T-cell (primary cell): ENCODE results near the gene GNAI3. TPM values are rescaled to one million over a fixed set of nuclear protein-coding genes. Genes with fewer than 3 reads are reported as not detected.

Source experiments
- ATAC-seq, 4 experiments: fragments of 200-7000 bp in 3 of 4; fragments of 150-1000 bp in 1 of 4; cut with Tn5 transposase; replicated peaks in 1 of 4; 1 replicate in 3 of 4; 2 replicates in 1 of 4; pipeline ENCODE4 v1.10.0; 2021; ENCODE audit warnings: moderate library complexity in 3 of 4, mild to moderate bottlenecking in 2 of 4, moderate number of reproducible peaks in 1 of 4
- CTCF ChIA-PET, 2 donors: fragments of 300-600 bp; sonication (Branson Sonifier 250); formaldehyde crosslinking; loops; one replicate each; lab custom pipeline; 2022; ENCODE audit warnings: antibody characterized with exemption in 2 of 2; lab: Charles Lee
- POLR2A ChIA-PET, 2 donors: fragments of 300-600 bp; sonication (Branson Sonifier 250); formaldehyde crosslinking; loops; one replicate each; lab custom pipeline; 2022; ENCODE audit warnings: antibody characterized with exemption in 2 of 2; lab: Charles Lee
- DNase-seq, 35 experiments: peaks; one replicate each; pipeline versions ENCODE4 v3.0.0 to v3.0.0-alpha.2; 2013 to 2023
- H3K27ac ChIP-seq: one replicate; pipeline ENCODE4 v1.5.1; 2013; ENCODE audit warnings: low read length
- H3K27me3 ChIP-seq, 2 experiments: replicated peaks in 1 of 2; 1 replicate in 1 of 2; 2 replicates in 1 of 2; pipeline versions ENCODE4 v1.6.1 to v1.7.0; 2013; ENCODE audit warnings: low read length in 1 of 2, mixed read lengths in 1 of 2; ENCODE audit not compliant: control insufficient read depth in 2 of 2, insufficient read depth in 2 of 2; ENCODE audit errors: extremely low read depth in 1 of 2
- H3K36me3 ChIP-seq, 2 donors: 1 replicate in 1 of 2; 2 replicates in 1 of 2; pipeline versions ENCODE4 v1.6.1 to v1.7.0; 2013; ENCODE audit warnings: low read length in 1 of 2; ENCODE audit not compliant: control insufficient read depth in 2 of 2, insufficient read depth in 1 of 2; ENCODE audit errors: extremely low read depth in 1 of 2
- H3K4me1 ChIP-seq, 2 experiments: 1 replicate in 1 of 2; 2 replicates in 1 of 2; pipeline versions ENCODE4 v1.6.1 to v1.7.0; 2013; ENCODE audit warnings: low read length in 2 of 2, mixed read lengths in 1 of 2; ENCODE audit not compliant: insufficient read depth in 2 of 2, control insufficient read depth in 1 of 2; ENCODE audit errors: extremely low read depth in 1 of 2
- H3K4me3 ChIP-seq, 2 donors: 1 replicate in 1 of 2; 2 replicates in 1 of 2; pipeline versions ENCODE4 v1.5.1 to v1.7.0; 2013; ENCODE audit warnings: mild to moderate bottlenecking in 2 of 2, low read length in 1 of 2, moderate library complexity in 1 of 2; ENCODE audit not compliant: control insufficient read depth in 1 of 2; ENCODE audit errors: extremely low read depth in 1 of 2
- H3K9me3 ChIP-seq: 2 replicates; pipeline ENCODE4 v1.7.0; 2013
- H3K27ac Mint-ChIP-seq, 2 donors: one replicate each; pipeline ENCODE4 v1.8.0; 2020 to 2021; ENCODE audit warnings: mild to moderate bottlenecking in 2 of 2, mixed read lengths in 2 of 2
- H3K27me3 Mint-ChIP-seq, 2 donors: one replicate each; pipeline ENCODE4 v1.8.0; 2021 to 2022; ENCODE audit warnings: mixed read lengths in 2 of 2
- H3K36me3 Mint-ChIP-seq: one replicate; pipeline ENCODE4 v1.8.0; 2021; ENCODE audit warnings: mixed read lengths
- H3K4me1 Mint-ChIP-seq, 3 donors: one replicate each; pipeline ENCODE4 v1.8.0; 2020 to 2022; ENCODE audit warnings: mixed read lengths in 3 of 3, mild to moderate bottlenecking in 1 of 3
- H3K4me3 Mint-ChIP-seq, 3 donors: one replicate each; pipeline ENCODE4 v1.8.0; 2020 to 2022; ENCODE audit warnings: mild to moderate bottlenecking in 3 of 3, mixed read lengths in 3 of 3, moderate library complexity in 3 of 3
- H3K9me3 Mint-ChIP-seq, 3 donors: one replicate each; pipeline ENCODE4 v1.8.0; 2020 to 2022; ENCODE audit warnings: mixed read lengths in 3 of 3
- WGBS: methylation state at CpG from one replicate; pipeline ENCODE4 v1.1.5; 2013; ENCODE audit warnings: missing lambda C conversion rate; ENCODE audit not compliant: insufficient coverage; 5-methylcytosine and 5-hydroxymethylcytosine counted together
- total RNA-seq, 35 experiments: library from RNA in 6 of 35; stranded (reverse) in 6 of 35; fragments of 120-200 nt in 1 of 35; gene quantifications; one replicate each; pipeline versions ENCODE4 v1.2.1 to v1.2.4 and lab custom pipeline; 2013 to 2026

GNAI3 gene
- total RNA-seq, 5 donors from 2014 or later (not counting 1 experiment from before 2014, with no cell fraction given): 5.4 to 7.2 (median 6.5) TPM

DNA sequence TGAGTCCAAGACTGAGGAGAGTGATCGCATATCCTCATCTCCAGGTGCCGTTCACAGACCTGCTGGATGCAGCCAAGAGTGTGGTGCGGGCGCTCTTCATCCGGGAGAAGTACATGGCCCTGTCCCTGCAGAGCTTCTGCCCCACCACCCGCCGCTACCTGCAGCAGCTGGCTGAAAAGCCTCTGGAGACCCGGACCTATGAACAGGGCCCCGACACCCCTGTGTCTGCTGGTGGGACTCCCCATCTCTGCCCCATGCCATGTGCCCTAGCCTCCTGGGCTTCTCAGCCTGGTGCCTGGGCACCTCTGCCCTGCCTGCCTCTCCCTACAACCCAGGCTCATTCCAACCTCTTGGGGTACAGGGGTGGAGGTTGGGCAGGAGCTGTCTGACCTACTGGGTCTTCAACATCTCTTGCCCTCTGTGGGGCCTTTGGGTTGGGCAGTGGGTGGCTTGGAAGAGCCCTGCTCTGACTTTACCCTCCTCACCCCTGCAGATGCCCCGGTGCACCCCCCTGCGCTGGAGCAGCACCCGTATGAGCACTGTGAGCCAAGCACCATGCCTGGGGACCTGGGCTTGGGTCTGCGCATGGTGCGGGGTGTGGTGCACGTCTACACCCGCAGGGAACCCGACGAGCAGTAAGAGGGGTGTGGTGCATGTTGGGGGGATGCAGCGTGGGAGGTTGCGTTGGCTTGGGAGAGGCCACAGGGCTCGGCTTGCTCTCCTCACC is 78.4 kb downstream of the GNAI3 start:
- Histone ChIP-seq H3K27me3 (no peaks in the 10 kb centered on the region), H3K9me3 (no peaks in the 10 kb centered on the region), H3K4me3 (no peak overlapping the region), H3K27ac (no peak overlapping the region), H3K36me3 (peaks cover 39 to 55% of the 10 kb centered on the region in 2 donors), H3K4me1 (peaks cover 20 to 34% of the 10 kb centered on the region in 2 experiments)
- ChIA-PET POLR2A (no interaction called here), CTCF (interaction anchor here in 1 of 2 donors (1.0 to 1.3 kb wide), 3 partner anchors 10 to 85 kb away, joined by 3 to 5 read pairs (median 4); no protein-coding TSS in a partner anchor)
- DNase-seq: no peak
- no peak for ATAC-seq
- no peaks in the 10 kb centered on the region for H3K9me3 Mint-ChIP-seq
- H3K4me1 Mint-ChIP-seq: peaks cover 30 to 41% (median 41%) of the 10 kb centered on the region in 3 donors
- peak overlapping the region in 1 of 2 donors; percentile 15 for H3K27ac Mint-ChIP-seq
- H3K27me3 Mint-ChIP-seq: no peaks in the 10 kb centered on the region
- over 99% methylated on average over 12 of the region's 21 CpGs for WGBS
- H3K36me3 Mint-ChIP-seq: peaks cover 38% of the 10 kb centered on the region
- no peak overlapping the region for H3K4me3 Mint-ChIP-seq

GRCh38 chr1:109627692-109628399 is 79.4 kb downstream of the GNAI3 start:
- ChIA-PET CTCF (interaction anchor here in 1 of 2 donors (1.3 kb wide), 2 partner anchors 9 to 86 kb away, joined by 4 to 5 read pairs; no protein-coding TSS in a partner anchor), POLR2A (no interaction called here)
- no peaks in the 10 kb centered on the region for H3K9me3 ChIP-seq
- peaks cover 20 to 31% (median 31%) of the 10 kb centered on the region in 3 donors for H3K4me1 Mint-ChIP-seq
- H3K27ac ChIP-seq: no peak overlapping the region
- peak overlapping the region in 1 of 2 donors; percentile 57 for H3K27ac Mint-ChIP-seq
- ATAC-seq (no peak), DNase-seq (no peak)
- no peaks in the 10 kb centered on the region for H3K27me3 Mint-ChIP-seq
- H3K36me3 Mint-ChIP-seq: peaks cover 40% of the 10 kb centered on the region
- H3K9me3 Mint-ChIP-seq: no peaks in the 10 kb centered on the region
- H3K27me3 ChIP-seq: no peaks in the 10 kb centered on the region
- peaks cover 39 to 58% of the 10 kb centered on the region in 2 donors for H3K36me3 ChIP-seq
- H3K4me1 ChIP-seq: peaks cover 10 to 24% of the 10 kb centered on the region in 2 experiments
- H3K4me3 ChIP-seq: no peak overlapping the region
- H3K4me3 Mint-ChIP-seq: no peak overlapping the region
- whole genome bisulfite sequencing: 95% methylated on average over 17 of the region's 23 CpGs

GRCh38 chr1:109628540-109629321 is 80.3 kb downstream of the GNAI3 start:
- DNase-seq (no peak), ATAC-seq (no peak)
- Histone ChIP-seq H3K36me3 (peaks cover 39 to 58% of the 10 kb centered on the region in 2 donors), H3K27me3 (no peaks in the 10 kb centered on the region), H3K27ac (no peak overlapping the region), H3K4me1 (peaks cover 4 to 16% of the 10 kb centered on the region in 2 experiments), H3K4me3 (no peak overlapping the region), H3K9me3 (no peaks in the 10 kb centered on the region)
- WGBS: 96% methylated on average over 21 of the region's 23 CpGs
- Mint-ChIP-seq H3K27ac (no peak overlapping the region), H3K4me1 (peaks cover 11 to 22% (median 22%) of the 10 kb centered on the region in 3 donors), H3K4me3 (no peak overlapping the region), H3K9me3 (no peaks in the 10 kb centered on the region), H3K27me3 (no peaks in the 10 kb centered on the region), H3K36me3 (peaks cover 40% of the 10 kb centered on the region)
- POLR2A ChIA-PET: interaction anchor here (0.7 to 1.1 kb wide), 2 partner anchors 80 to 1848 kb away, joined by 3 to 4 read pairs; partner anchors contain the start of gene GNAI3 (in 1 of the 2)
- CTCF ChIA-PET: interaction anchor here (1.0 to 2.4 kb wide), 5 partner anchors 8 to 83 kb away, joined by 4 to 46 read pairs (median 4); partner anchors contain the start of genes AMPD2 (in 1 of the 2) and GNAT2 (in 1 of the 2)

GRCh38 chr1:109629372-109630030 is 81.1 kb downstream of the GNAI3 start:
- Mint-ChIP-seq H3K27me3 (no peaks in the 10 kb centered on the region), H3K27ac (peak overlapping the region in 1 of 2 donors; percentile 46), H3K9me3 (no peaks in the 10 kb centered on the region), H3K36me3 (peaks cover 40% of the 10 kb centered on the region), H3K4me1 (peaks cover 7 to 18% (median 18%) of the 10 kb centered on the region in 3 donors), H3K4me3 (no peak overlapping the region)
- POLR2A ChIA-PET: interaction anchor here (0.7 to 1.1 kb wide), 2 partner anchors 81 to 1847 kb away, joined by 3 to 4 read pairs; partner anchors contain the start of gene GNAI3 (in 1 of the 2)
- Histone ChIP-seq H3K36me3 (peaks cover 39 to 58% of the 10 kb centered on the region in 2 donors), H3K4me3 (no peak overlapping the region), H3K27me3 (no peaks in the 10 kb centered on the region), H3K27ac (no peak overlapping the region), H3K9me3 (no peaks in the 10 kb centered on the region), H3K4me1 (peaks cover 2 to 12% of the 10 kb centered on the region in 2 experiments)
- CTCF ChIA-PET: interaction anchor here (0.8 to 2.4 kb wide), 10 partner anchors 10 to 83 kb away, joined by 3 to 46 read pairs (median 5); partner anchors contain the start of genes AMPD2 (in 1 of the 2), GNAI3 (in 1 of the 2) and GNAT2 (in 1 of the 2)
- no peak for DNase-seq
- WGBS: 82% methylated on average over 8 of the region's 10 CpGs
- no peak for ATAC-seq

DNA sequence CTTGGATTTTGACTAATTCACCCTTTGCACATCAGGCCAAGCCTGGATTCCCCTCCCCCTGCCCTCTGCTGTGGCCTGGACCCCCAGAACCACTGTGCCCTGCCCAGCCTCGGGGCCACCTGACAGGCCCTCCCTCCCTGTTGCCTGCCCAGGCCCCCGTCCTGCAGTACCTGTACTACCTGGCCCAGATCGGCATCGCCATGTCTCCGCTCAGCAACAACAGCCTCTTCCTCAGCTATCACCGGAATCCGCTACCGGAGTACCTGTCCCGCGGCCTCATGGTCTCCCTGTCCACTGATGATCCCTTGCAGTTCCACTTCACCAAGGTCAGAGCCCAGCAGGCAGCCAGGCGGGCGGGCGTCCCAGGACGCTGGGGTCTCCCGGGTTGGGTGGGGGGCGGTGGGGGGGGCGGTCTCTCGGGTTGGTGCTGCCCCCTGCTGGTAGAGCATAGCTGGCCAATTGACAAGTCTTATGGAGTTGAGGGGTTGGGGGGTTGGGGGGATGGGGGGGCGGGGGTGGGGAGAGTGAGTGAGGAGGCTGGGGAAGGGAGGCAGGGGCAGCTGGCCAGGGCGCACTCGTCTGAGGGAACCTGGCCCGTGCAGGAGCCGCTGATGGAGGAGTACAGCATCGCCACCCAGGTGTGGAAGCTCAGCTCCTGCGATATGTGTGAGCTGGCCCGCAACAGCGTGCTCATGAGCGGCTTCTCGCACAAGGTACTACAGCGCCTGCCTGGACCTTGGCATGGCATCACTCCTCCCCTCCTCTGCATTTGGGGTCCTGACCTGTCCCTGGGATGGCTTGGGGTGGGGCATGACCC is 81.9 kb downstream of the GNAI3 start:
- H3K36me3 Mint-ChIP-seq: peaks cover 40% of the 10 kb centered on the region
- ATAC-seq: peak in 3 of 4 experiments; percentile 9 to 51 (median 16)
- H3K36me3 ChIP-seq: peaks cover 39 to 58% of the 10 kb centered on the region in 2 donors

More for the DNA sequence above, 81.9 kb downstream of the GNAI3 start:
- Mint-ChIP-seq H3K27me3 (no peaks in the 10 kb centered on the region), H3K4me1 (peaks cover 11 to 21% (median 19%) of the 10 kb centered on the region in 3 donors), H3K4me3 (no peak overlapping the region), H3K27ac (no peak overlapping the region), H3K9me3 (no peaks in the 10 kb centered on the region)
- Histone ChIP-seq H3K9me3 (no peaks in the 10 kb centered on the region), H3K27me3 (no peaks in the 10 kb centered on the region), H3K27ac (no peak overlapping the region), H3K4me3 (no peak overlapping the region), H3K4me1 (peaks cover 4 to 13% of the 10 kb centered on the region in 2 experiments)
- DNase-seq: peak in 16 of 35 experiments; percentile 28 to 66 (median 36)
- 95% methylated on average over 13 of the region's 30 CpGs for WGBS
- CTCF ChIA-PET: interaction anchor here (0.5 to 2.4 kb wide), 15 partner anchors 10 to 355 kb away, joined by 3 to 46 read pairs (median 5); partner anchors contain the start of genes AHCYL1 (in 1 of the 2), AMPD2 (in 1 of the 2) and GNAI3 (in 1 of the 2)
- POLR2A ChIA-PET: interaction anchor here in 1 of 2 donors (0.6 to 0.7 kb wide), 3 partner anchors 28 to 84 kb away, joined by 3 to 4 read pairs (median 3); partner anchors contain the start of gene GNAI3
